ENCODE results near the gene PITPNC1. TPM values are rescaled to one million over a fixed set of nuclear protein-coding genes. Genes with fewer than 3 reads are reported as not detected.

The PITPNC1 gene
- total RNA-seq, 4 donors from 2014 or later = 4.1 to 45.1 (median 8.7) TPM

- Histone ChIP-seq H3K4me1 (no peaks in the 10 kb centered on the region), H3K36me3 (no peaks in the 10 kb centered on the region), H3K27me3 (no peaks in the 10 kb centered on the region), H3K27ac (no peak overlapping the region), H3K9me3 (no peaks in the 10 kb centered on the region), H3K4me3 (no peak overlapping the region)
- no peak for DNase-seq
- TF ChIP-seq CTCF (IDR thresholded peaks at IDR 0.05) (no peak), POLR2A (IDR thresholded peaks at IDR 0.05) (no peak)
- intact Hi-C loops (cut with DNase I; ENCODE audit: low total_unique reads) = no loop called here
Measured at GRCh38 chr17:67680445-67681224, 303.6 kb downstream of the PITPNC1 start.

DNA sequence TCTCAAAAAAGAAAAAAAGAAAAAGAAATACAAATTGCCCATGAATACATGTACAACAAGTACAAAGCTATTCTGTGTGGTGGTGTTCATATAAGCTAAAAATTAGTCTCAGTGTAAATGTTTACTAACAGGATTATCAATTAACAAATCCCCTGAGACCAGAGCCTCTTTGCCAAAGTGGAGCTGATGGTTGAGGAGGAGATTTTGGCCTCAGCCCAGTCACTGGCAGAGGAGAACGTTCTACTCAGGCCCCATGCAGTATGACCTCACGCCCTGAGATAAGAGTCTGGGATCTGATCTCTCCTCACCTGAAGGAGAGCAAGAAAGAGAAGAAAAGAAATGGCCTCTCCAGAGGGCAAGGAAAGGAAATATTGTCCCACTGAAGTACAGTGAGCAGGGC, 305.1 kb downstream of the PITPNC1 start:
- Histone ChIP-seq H3K4me3 (no peak overlapping the region), H3K4me1 (no peaks in the 10 kb centered on the region), H3K27me3 (no peaks in the 10 kb centered on the region), H3K27ac (no peak overlapping the region), H3K9me3 (no peaks in the 10 kb centered on the region), H3K36me3 (no peaks in the 10 kb centered on the region)
- DNase-seq = no peak
- no peak for TF ChIP-seq CTCF (IDR thresholded peaks at IDR 0.05)
- TF ChIP-seq POLR2A (IDR thresholded peaks at IDR 0.05) = no peak
- intact Hi-C loops (cut with DNase I; ENCODE audit: low total_unique reads) = no loop called here

- Histone ChIP-seq H3K36me3 (no peaks in the 10 kb centered on the region), H3K27me3 (no peaks in the 10 kb centered on the region), H3K27ac (no peak overlapping the region), H3K4me1 (no peaks in the 10 kb centered on the region), H3K4me3 (no peak overlapping the region), H3K9me3 (no peaks in the 10 kb centered on the region)
- DNase-seq = no peak
- intact Hi-C loops (cut with DNase I; ENCODE audit: low total_unique reads) = loop anchor here (5.0 kb wide), 1 partner anchor 308 kb away; the partner anchor contains the start of gene PITPNC1
- no peak for TF ChIP-seq POLR2A (IDR thresholded peaks at IDR 0.05)
- no peak for TF ChIP-seq CTCF (IDR thresholded peaks at IDR 0.05)
Measured at GRCh38 chr17:67685351-67685750, 308.3 kb downstream of the PITPNC1 start.

DNA sequence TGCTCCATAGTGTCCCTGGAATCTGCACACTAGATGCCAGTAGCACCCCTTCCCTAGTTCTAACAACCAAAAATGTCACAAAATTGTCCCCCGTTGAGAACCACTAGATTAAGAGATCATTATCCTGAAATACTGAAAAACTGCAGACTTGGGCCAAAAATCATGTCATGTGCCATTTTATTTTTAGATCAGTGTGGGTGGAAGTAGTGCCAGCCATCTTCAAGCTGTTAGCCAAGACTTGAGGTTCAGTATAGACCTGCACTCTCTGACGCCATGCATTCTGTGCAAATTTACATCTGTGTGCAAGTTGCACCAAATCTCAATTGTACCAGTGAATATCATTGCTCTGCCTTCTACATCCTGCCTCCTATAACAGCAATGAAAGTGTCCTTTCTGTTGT, 309.2 kb downstream of the PITPNC1 start:
- H3K27ac ChIP-seq = no peak overlapping the region
- no peaks in the 10 kb centered on the region for H3K27me3 ChIP-seq
- DNase-seq = no peak
- TF ChIP-seq POLR2A (IDR thresholded peaks at IDR 0.05) = no peak
- TF ChIP-seq CTCF (IDR thresholded peaks at IDR 0.05) = no peak
- no peak overlapping the region for H3K4me3 ChIP-seq
- no peaks in the 10 kb centered on the region for H3K4me1 ChIP-seq
- intact Hi-C loops (cut with DNase I; ENCODE audit: low total_unique reads) = loop anchor here (5.0 kb wide), 1 partner anchor 309 kb away; the partner anchor contains the start of gene PITPNC1
- H3K36me3 ChIP-seq = no peaks in the 10 kb centered on the region
- no peaks in the 10 kb centered on the region for H3K9me3 ChIP-seq

DNA sequence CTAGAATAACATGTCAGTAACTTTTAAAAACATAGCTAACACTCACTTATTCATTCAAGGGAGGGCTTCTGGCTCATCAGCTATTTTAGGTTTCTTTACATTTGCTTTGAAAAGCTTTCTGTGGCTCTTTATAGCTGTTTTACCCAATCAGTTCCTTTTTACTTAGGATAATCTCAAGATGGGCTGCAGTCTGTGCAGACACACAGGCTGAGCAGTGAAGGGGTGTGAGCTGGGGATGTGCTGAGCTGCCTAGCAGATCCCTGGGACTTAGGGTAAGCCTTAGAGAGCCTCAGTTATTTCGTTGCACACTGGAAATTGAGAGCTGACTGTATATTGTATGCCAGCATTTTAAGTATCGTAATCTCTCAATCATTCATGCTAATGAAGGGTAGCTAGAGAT, 310.4 kb downstream of the PITPNC1 start:
- Histone ChIP-seq H3K27me3 (no peaks in the 10 kb centered on the region), H3K4me1 (no peaks in the 10 kb centered on the region), H3K9me3 (no peaks in the 10 kb centered on the region), H3K4me3 (no peak overlapping the region), H3K27ac (no peak overlapping the region), H3K36me3 (no peaks in the 10 kb centered on the region)
- intact Hi-C loops (cut with DNase I; ENCODE audit: low total_unique reads) = loop anchor here (5.0 kb wide), 1 partner anchor 310 kb away; the partner anchor contains the start of gene PITPNC1
- TF ChIP-seq POLR2A (IDR thresholded peaks at IDR 0.05) = no peak
- no peak for TF ChIP-seq CTCF (IDR thresholded peaks at IDR 0.05)
- no peak for DNase-seq

Measured in uterus (tissue), 4 donors.